CD4-positive, CD25-positive, alpha-beta regulatory T cell (primary cell): ENCODE data around the gene AP4B1. TPM values are rescaled to one million over a fixed set of nuclear protein-coding genes. Genes with fewer than 3 reads are reported as not detected.
A peak's percentile ranks its signal among the peaks of the same experiment; 100 is the strongest.

Source experiments
- ATAC-seq, 2 donors: fragments of 150-1000 bp; cut with Tn5 transposase; one replicate each; pipeline ENCODE4 v1.10.0; 2021; ENCODE audit warnings: low read depth in 2 of 2, moderate number of reproducible peaks in 2 of 2, moderate library complexity in 1 of 2
- DNase-seq, 3 donors: peaks; one replicate each; pipeline versions ENCODE4 v3.0.0 to v3.0.0-alpha.2; 2012 to 2022; ENCODE audit warnings: mixed read lengths in 1 of 3
- H3K27ac ChIP-seq: one replicate; pipeline ENCODE4 v1.7.0; 2013; ENCODE audit warnings: mild to moderate bottlenecking, low read length; ENCODE audit not compliant: insufficient read depth, poor library complexity, severe bottlenecking
- H3K27me3 ChIP-seq: one replicate; pipeline ENCODE4 v1.7.0; 2013; ENCODE audit warnings: low read length; ENCODE audit not compliant: control insufficient read depth, insufficient read depth
- H3K36me3 ChIP-seq: one replicate; pipeline ENCODE4 v1.7.0; 2013; ENCODE audit warnings: mild to moderate bottlenecking, low read length, moderate library complexity; ENCODE audit not compliant: control insufficient read depth, insufficient read depth
- H3K4me1 ChIP-seq: 2 replicates; pipeline ENCODE4 v1.7.0; 2013; ENCODE audit warnings: mild to moderate bottlenecking, low read length; ENCODE audit not compliant: insufficient read depth, control insufficient read depth, poor library complexity, severe bottlenecking
- H3K4me3 ChIP-seq: one replicate; pipeline ENCODE4 v1.7.0; 2013; ENCODE audit warnings: low read depth, mild to moderate bottlenecking, low read length, moderate library complexity
- H3K9me3 ChIP-seq, 2 experiments: 1 replicate in 1 of 2; 2 replicates in 1 of 2; pipeline ENCODE4 v1.7.0; 2013; ENCODE audit warnings: low read length in 2 of 2, mild to moderate bottlenecking in 1 of 2, moderate library complexity in 1 of 2; ENCODE audit not compliant: control insufficient read depth in 2 of 2
- H3K27ac Mint-ChIP-seq, 3 donors: one replicate each; pipeline ENCODE4 v1.8.0; 2020 to 2022; ENCODE audit warnings: mild to moderate bottlenecking in 3 of 3, mixed read lengths in 3 of 3, moderate library complexity in 2 of 3
- H3K27me3 Mint-ChIP-seq: one replicate; pipeline ENCODE4 v1.8.0; 2022; ENCODE audit warnings: mild to moderate bottlenecking, mixed read lengths
- H3K36me3 Mint-ChIP-seq: one replicate; pipeline ENCODE4 v1.8.0; 2020; ENCODE audit warnings: mixed read lengths
- H3K4me1 Mint-ChIP-seq, 4 donors: one replicate each; pipeline ENCODE4 v1.8.0; 2020 to 2022; ENCODE audit warnings: mixed read lengths in 4 of 4, mild to moderate bottlenecking in 1 of 4
- H3K4me3 Mint-ChIP-seq, 4 donors: one replicate each; pipeline ENCODE4 v1.8.0; 2020 to 2022; ENCODE audit warnings: mild to moderate bottlenecking in 4 of 4, mixed read lengths in 4 of 4, moderate library complexity in 3 of 4
- H3K9me3 Mint-ChIP-seq, 7 donors: one replicate each; pipeline ENCODE4 v1.8.0; 2020 to 2022; ENCODE audit warnings: mixed read lengths in 7 of 7, mild to moderate bottlenecking in 3 of 7, moderate library complexity in 2 of 7
- polyA plus RNA-seq, 4 donors: library from polyadenylated mRNA; unstranded; fragments of 300-500 nt; fragmentation: Illumina TruSeq; gene quantifications; one replicate each; pipeline ENCODE4 v1.2.3, GENCODE V29; 2021
- total RNA-seq: library from RNA; stranded (reverse); gene quantifications from one replicate; pipeline ENCODE4 v1.2.3, GENCODE V29; 2022

AP4B1 gene
- total and polyA plus RNA-seq, 5 donors from 2014 or later, result 12.9 to 53.6 (median 15.9) TPM

DNA sequence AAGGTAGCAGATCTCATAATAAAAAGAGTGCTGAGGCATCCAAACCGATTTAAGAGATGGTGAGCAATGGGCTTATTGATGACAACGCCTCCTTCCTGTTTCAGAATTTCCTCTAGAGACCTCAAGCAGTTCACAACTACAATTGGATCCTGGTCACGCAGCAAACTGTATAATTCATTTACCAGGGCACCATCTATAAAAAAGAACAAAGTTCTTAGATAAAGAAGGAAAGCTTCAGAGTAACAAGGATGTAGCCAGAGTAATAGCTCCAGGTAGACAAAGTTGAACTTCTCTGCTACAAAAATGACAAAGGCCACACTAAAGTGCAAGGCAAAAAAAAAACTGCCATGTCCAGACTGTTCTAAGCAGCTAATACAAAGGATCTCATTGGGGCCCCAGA lies 3.4 kb downstream of the AP4B1 start:
- peaks cover 36% of the 10 kb centered on the region for H3K4me1 ChIP-seq
- Mint-ChIP-seq H3K4me1 (peaks cover 27 to 84% (median 71%) of the 10 kb centered on the region in 4 donors), H3K36me3 (peaks cover 54% of the 10 kb centered on the region), H3K27ac (peak overlapping the region in 1 of 3 donors; percentile 100), H3K27me3 (no peaks in the 10 kb centered on the region), H3K9me3 (no peaks in the 10 kb centered on the region), H3K4me3 (peak overlapping the region in 2 of 4 donors; percentile 14 to 94)
- ATAC-seq (no peak), DNase-seq (peak in 1 of 3 donors; percentile 45)
- peaks cover 56% of the 10 kb centered on the region for H3K36me3 ChIP-seq
- no peaks in the 10 kb centered on the region for H3K9me3 ChIP-seq
- H3K27me3 ChIP-seq, result no peaks in the 10 kb centered on the region
- no peak overlapping the region for H3K4me3 ChIP-seq
- H3K27ac ChIP-seq, result no peak overlapping the region

- H3K27me3 ChIP-seq, result no peaks in the 10 kb centered on the region
- Mint-ChIP-seq H3K27me3 (no peaks in the 10 kb centered on the region), H3K36me3 (peaks cover 70% of the 10 kb centered on the region), H3K9me3 (no peaks in the 10 kb centered on the region), H3K27ac (peak overlapping the region in 2 of 3 donors; percentile 9 to 45), H3K4me1 (peaks cover 29 to 80% (median 65%) of the 10 kb centered on the region in 4 donors), H3K4me3 (no peak overlapping the region)
- ATAC-seq (no peak), DNase-seq (no peak)
- H3K9me3 ChIP-seq, result no peaks in the 10 kb centered on the region
- H3K27ac ChIP-seq, result no peak overlapping the region
- peaks cover 24% of the 10 kb centered on the region for H3K4me1 ChIP-seq
- H3K36me3 ChIP-seq, result peaks cover 76% of the 10 kb centered on the region
- no peak overlapping the region for H3K4me3 ChIP-seq
Measured at GRCh38 chr1:113899111-113899510, 5.5 kb downstream of the AP4B1 start.

- no peaks in the 10 kb centered on the region for H3K27me3 Mint-ChIP-seq
- peaks cover 81% of the 10 kb centered on the region for H3K36me3 ChIP-seq
Measured at GRCh38 chr1:113898241-113898814, 6.3 kb downstream of the AP4B1 start.

GRCh38 chr1:113895961-113896360 lies 8.6 kb downstream of the AP4B1 start:
- H3K4me3 ChIP-seq, result no peak overlapping the region
- H3K4me1 ChIP-seq, result peaks cover under 1% of the 10 kb centered on the region
- Mint-ChIP-seq H3K9me3 (no peaks in the 10 kb centered on the region), H3K4me3 (no peak overlapping the region), H3K27me3 (no peaks in the 10 kb centered on the region), H3K4me1 (peaks cover 27 to 57% (median 40%) of the 10 kb centered on the region in 4 donors), H3K36me3 (peaks cover 53% of the 10 kb centered on the region), H3K27ac (peak overlapping the region in 2 of 3 donors; percentile 63 to 69)
- ATAC-seq, result no peak
- no peak for DNase-seq
- H3K36me3 ChIP-seq, result peaks cover 63% of the 10 kb centered on the region
- no peaks in the 10 kb centered on the region for H3K27me3 ChIP-seq
- H3K9me3 ChIP-seq, result no peaks in the 10 kb centered on the region
- H3K27ac ChIP-seq, result no peak overlapping the region

More at GRCh38 chr1:113898241-113898814, 6.3 kb downstream of the AP4B1 start:
- Mint-ChIP-seq H3K27ac (peak overlapping the region; percentile 5 to 65 (median 9)), H3K4me1 (peaks cover 36 to 80% (median 61%) of the 10 kb centered on the region in 4 donors), H3K9me3 (no peaks in the 10 kb centered on the region), H3K36me3 (peaks cover 72% of the 10 kb centered on the region), H3K4me3 (peak overlapping the region in 2 of 4 donors; percentile 27 to 28)
- Histone ChIP-seq H3K4me3 (no peak overlapping the region), H3K27me3 (no peaks in the 10 kb centered on the region), H3K4me1 (peaks cover 16% of the 10 kb centered on the region), H3K9me3 (no peaks in the 10 kb centered on the region), H3K27ac (no peak overlapping the region)
- DNase-seq (no peak), ATAC-seq (no peak)

DNA sequence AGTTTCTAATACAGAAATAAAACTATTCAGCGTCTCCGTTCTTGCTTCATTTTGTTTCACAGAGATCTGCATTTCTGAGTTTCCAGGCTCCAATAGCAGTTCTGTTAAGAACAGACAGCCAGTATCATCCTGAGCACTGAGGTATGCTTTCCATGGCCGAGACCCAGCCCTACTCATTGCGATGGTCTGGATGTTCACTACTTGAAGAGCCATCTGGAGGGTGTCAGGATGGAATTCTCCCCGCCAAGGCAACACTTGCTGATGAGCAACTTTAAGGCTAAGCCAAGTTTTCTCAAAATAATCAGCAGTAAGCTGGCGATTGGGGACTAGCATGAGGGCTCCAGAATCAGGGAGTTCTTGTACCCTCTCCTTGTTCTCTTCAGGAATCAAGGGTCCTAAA lies 9.5 kb downstream of the AP4B1 start:
- no peak overlapping the region for H3K4me3 ChIP-seq
- H3K9me3 ChIP-seq, result no peaks in the 10 kb centered on the region
- no peak overlapping the region for H3K4me3 Mint-ChIP-seq
- peaks cover 50% of the 10 kb centered on the region for H3K36me3 Mint-ChIP-seq
- H3K4me1 Mint-ChIP-seq, result peaks cover 26 to 56% (median 38%) of the 10 kb centered on the region in 4 donors
- H3K27me3 Mint-ChIP-seq, result no peaks in the 10 kb centered on the region
- H3K27ac ChIP-seq, result no peak overlapping the region
- H3K36me3 ChIP-seq, result peaks cover 57% of the 10 kb centered on the region
- ATAC-seq (no peak), DNase-seq (no peak)
- no peaks in the 10 kb centered on the region for H3K27me3 ChIP-seq
- no peaks in the 10 kb centered on the region for H3K4me1 ChIP-seq
- peak overlapping the region in 1 of 3 donors; percentile 69 for H3K27ac Mint-ChIP-seq
- H3K9me3 Mint-ChIP-seq, result no peaks in the 10 kb centered on the region

GRCh38 chr1:113893267-113893666 lies 11.3 kb downstream of the AP4B1 start:
- no peaks in the 10 kb centered on the region for H3K9me3 ChIP-seq
- peaks cover 43% of the 10 kb centered on the region for H3K36me3 ChIP-seq
- H3K9me3 Mint-ChIP-seq, result no peaks in the 10 kb centered on the region
- H3K36me3 Mint-ChIP-seq, result peaks cover 35% of the 10 kb centered on the region
- no peak overlapping the region for H3K27ac Mint-ChIP-seq
- H3K4me3 Mint-ChIP-seq, result no peak overlapping the region
- no peaks in the 10 kb centered on the region for H3K27me3 Mint-ChIP-seq
- H3K27me3 ChIP-seq, result no peaks in the 10 kb centered on the region
- no peak overlapping the region for H3K4me3 ChIP-seq
- H3K4me1 Mint-ChIP-seq, result peaks cover 9 to 38% (median 24%) of the 10 kb centered on the region in 4 donors
- ATAC-seq, result no peak
- no peak overlapping the region for H3K27ac ChIP-seq
- no peak for DNase-seq
- no peaks in the 10 kb centered on the region for H3K4me1 ChIP-seq

DNA sequence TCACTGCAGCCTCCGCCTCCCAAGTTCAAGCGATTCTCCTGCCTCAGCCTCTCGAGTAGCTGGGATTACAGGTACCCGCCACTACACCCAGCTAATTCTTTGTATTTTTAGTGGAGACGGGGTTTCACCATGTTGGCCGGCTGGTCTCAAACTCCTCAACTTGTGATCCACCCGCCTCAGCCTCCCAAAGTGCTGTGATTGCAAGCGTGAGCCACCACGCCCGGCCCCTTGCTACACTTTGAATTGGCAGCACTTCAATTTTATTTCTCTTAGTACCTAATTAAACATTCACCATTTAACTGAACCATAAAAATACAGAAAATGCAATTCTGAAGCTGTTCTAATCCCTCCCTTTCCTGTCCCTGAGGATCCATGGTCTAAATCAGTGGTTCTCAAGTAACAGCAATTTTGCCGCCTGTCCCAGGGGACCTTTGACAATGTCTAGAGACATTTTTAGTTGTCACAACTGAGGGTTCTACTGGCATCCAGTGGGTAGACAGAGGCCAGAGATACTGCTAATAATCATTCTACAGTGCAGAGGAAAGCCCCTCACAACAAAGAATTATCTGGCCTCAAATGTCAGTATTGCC lies 12.9 kb downstream of the AP4B1 start:
- H3K4me1 Mint-ChIP-seq, result peaks cover 21 to 40% (median 25%) of the 10 kb centered on the region in 4 donors
- H3K4me3 ChIP-seq, result no peak overlapping the region
- peaks cover 30% of the 10 kb centered on the region for H3K36me3 ChIP-seq
- no peak for ATAC-seq
- no peaks in the 10 kb centered on the region for H3K27me3 Mint-ChIP-seq
- peaks cover 27% of the 10 kb centered on the region for H3K36me3 Mint-ChIP-seq
- no peaks in the 10 kb centered on the region for H3K27me3 ChIP-seq
- H3K27ac Mint-ChIP-seq, result peak overlapping the region; percentile 32 to 44 (median 38)
- H3K4me3 Mint-ChIP-seq, result no peak overlapping the region
- H3K27ac ChIP-seq, result no peak overlapping the region
- H3K9me3 Mint-ChIP-seq, result no peaks in the 10 kb centered on the region
- peaks cover 9% of the 10 kb centered on the region for H3K4me1 ChIP-seq
- DNase-seq, result no peak
- no peaks in the 10 kb centered on the region for H3K9me3 ChIP-seq

GRCh38 chr1:113890816-113891215 lies 13.8 kb downstream of the AP4B1 start:
- Histone ChIP-seq H3K27ac (no peak overlapping the region), H3K4me3 (no peak overlapping the region), H3K4me1 (peaks cover 10% of the 10 kb centered on the region), H3K36me3 (peaks cover 21% of the 10 kb centered on the region), H3K27me3 (no peaks in the 10 kb centered on the region), H3K9me3 (no peaks in the 10 kb centered on the region)
- DNase-seq (no peak), ATAC-seq (no peak)
- Mint-ChIP-seq H3K4me3 (no peak overlapping the region), H3K9me3 (no peaks in the 10 kb centered on the region), H3K27me3 (no peaks in the 10 kb centered on the region), H3K4me1 (peaks cover 25 to 41% (median 27%) of the 10 kb centered on the region in 4 donors), H3K36me3 (peaks cover 26% of the 10 kb centered on the region), H3K27ac (peak overlapping the region; percentile 52 to 77 (median 61))
